SU-DHL-6 (cell line): ENCODE measurements around the gene MEDAG.

Source experiments
- EZH2phosphoT487 ChIP-seq: fragments of 200-600 bp; sonication (generic), shearing (Covaris generic); conservative IDR thresholded peaks from 2 replicates; pipeline ENCODE4 v1.6.1; 2018; ENCODE audit warnings: mild to moderate bottlenecking, antibody characterized with exemption, low read length, moderate library complexity, mixed read lengths
- TF ChIP-seq, protein P1 (sequence below): fragments of 200-600 bp; sonication (generic); IDR thresholded peaks from one replicate; pipeline ENCODE4 v1.5.1; 2017; ENCODE audit warnings: antibody characterized with exemption, mild to moderate bottlenecking, low read length, moderate library complexity; ENCODE audit not compliant: insufficient read depth, poor library complexity, severe bottlenecking

DNA sequence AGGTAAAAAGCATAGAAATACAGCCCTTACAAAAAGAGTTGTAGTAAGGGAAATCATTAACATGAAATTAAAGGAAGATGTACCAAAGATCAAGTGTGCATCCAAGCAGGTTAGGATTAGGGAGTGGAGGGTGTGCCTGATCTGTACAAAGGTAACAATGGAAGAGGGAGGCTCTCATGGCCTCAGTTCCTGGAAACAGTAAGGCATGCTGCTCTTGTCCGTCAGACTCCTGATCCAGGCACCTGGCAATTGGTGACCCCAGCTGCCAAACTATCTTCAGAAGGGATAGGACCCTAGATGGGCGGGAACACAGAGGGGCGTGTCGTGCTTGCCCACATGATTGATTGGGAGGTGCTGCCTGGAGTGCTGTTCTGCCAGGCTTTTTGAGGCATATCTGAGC lies 30.9 kb downstream of the MEDAG start:
- TF ChIP-seq, protein P1, sequence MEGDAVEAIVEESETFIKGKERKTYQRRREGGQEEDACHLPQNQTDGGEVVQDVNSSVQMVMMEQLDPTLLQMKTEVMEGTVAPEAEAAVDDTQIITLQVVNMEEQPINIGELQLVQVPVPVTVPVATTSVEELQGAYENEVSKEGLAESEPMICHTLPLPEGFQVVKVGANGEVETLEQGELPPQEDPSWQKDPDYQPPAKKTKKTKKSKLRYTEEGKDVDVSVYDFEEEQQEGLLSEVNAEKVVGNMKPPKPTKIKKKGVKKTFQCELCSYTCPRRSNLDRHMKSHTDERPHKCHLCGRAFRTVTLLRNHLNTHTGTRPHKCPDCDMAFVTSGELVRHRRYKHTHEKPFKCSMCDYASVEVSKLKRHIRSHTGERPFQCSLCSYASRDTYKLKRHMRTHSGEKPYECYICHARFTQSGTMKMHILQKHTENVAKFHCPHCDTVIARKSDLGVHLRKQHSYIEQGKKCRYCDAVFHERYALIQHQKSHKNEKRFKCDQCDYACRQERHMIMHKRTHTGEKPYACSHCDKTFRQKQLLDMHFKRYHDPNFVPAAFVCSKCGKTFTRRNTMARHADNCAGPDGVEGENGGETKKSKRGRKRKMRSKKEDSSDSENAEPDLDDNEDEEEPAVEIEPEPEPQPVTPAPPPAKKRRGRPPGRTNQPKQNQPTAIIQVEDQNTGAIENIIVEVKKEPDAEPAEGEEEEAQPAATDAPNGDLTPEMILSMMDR: no peak
- no peak for TF ChIP-seq EZH2phosphoT487
